Spleen (tissue), 7 donors: ENCODE data around the gene ARL8B.

ENCODE experiments used
- CTCF ChIP-seq, 11 experiments: fragments of 200-600 bp in 7 of 11; fragments of 450-650 bp in 4 of 11; sonication (generic) in 4 of 11; IDR thresholded peaks in 8 of 11; conservative IDR thresholded peaks in 3 of 11; 1 replicate in 7 of 11; 2 replicates in 4 of 11; pipeline versions ENCODE4 v1.4.0 to v1.8.0; 2016 to 2021; ENCODE audit warnings: antibody characterized with exemption in 11 of 11, inconsistent platforms in 4 of 11, mild to moderate bottlenecking in 1 of 11
- POLR2A ChIP-seq, 3 donors: fragments of 450-650 bp; IDR thresholded peaks; one replicate each; pipeline ENCODE4 v1.5.1; 2017; ENCODE audit warnings: antibody characterized with exemption in 3 of 3, mild to moderate bottlenecking in 1 of 3
- donor health status: DM: no; HTN: no; CAD: no; lungs with moderate emphysema.
- donor health status: DM: no; HTN: no; CAD: no.
- donor health status: DM: no; HTN: no; CAD: no.

DNA sequence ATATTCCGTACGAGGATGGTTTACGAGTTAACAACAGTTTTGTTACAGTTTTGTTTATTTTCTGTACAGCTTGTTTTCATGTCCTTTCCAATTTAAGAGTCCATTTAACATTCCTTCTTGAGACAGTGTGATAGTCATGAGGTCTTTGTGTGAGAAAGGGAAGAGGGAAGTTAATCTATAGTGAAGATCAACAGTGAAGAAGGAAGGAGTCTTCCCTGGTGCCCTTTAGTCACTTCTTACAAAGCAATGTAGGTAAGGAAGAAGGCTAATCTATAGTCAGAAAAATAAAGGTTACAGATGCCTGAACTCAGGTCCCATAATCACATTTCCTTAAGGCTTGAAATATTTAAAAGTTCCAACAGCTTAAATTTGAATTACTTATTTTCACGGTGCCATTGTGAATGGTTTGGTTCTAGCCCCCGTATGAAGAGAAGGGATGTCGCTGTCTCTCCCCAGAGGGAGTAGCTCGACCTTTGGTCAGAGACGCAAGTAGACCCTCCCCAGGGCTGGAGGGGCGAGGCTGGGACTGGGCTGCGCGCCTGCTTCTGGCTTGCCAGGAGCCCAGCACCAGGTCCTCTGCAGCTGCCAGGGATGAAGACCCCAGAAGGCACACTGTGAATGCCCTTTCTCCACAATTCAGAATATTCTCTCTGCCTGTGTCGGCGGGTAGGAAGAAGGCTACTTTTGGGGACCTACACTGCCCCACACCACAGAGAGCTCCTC lies 100.4 kb downstream of the ARL8B start:
- TF ChIP-seq POLR2A (IDR thresholded peaks at IDR 0.05) (no peak), CTCF (IDR thresholded peaks at IDR 0.05 in 8 of 11, conservative IDR thresholded peaks at IDR 0.05 in 3 of 11) (no peak)
